Trophoblast cell (in vitro differentiated cells and primary cell): ENCODE measurements around the gene ZSWIM9.

Experiments
- DNase-seq, 2 donors: peaks; one replicate each; pipeline ENCODE4 v3.0.0-alpha.2; 2016
- H2AFZ ChIP-seq: 2 replicates; pipeline ENCODE4 v1.6.1; 2013; ENCODE audit warnings: low read length, moderate library complexity, mild to moderate bottlenecking; ENCODE audit not compliant: insufficient read depth, poor library complexity
- H2AK5ac ChIP-seq: 2 replicates; pipeline ENCODE4 v1.6.1; 2013; ENCODE audit warnings: mild to moderate bottlenecking, low read length
- H2BK120ac ChIP-seq: 2 replicates; pipeline ENCODE4 v1.6.1; 2013; ENCODE audit warnings: low read length, mild to moderate bottlenecking, moderate library complexity; ENCODE audit not compliant: insufficient read depth, poor library complexity
- H2BK12ac ChIP-seq: 2 replicates; pipeline ENCODE4 v1.6.1; 2013; ENCODE audit warnings: mild to moderate bottlenecking, low read length, moderate library complexity
- H2BK5ac ChIP-seq: 2 replicates; pipeline ENCODE4 v1.6.1; 2013; ENCODE audit warnings: low read length, low read depth, moderate library complexity, mild to moderate bottlenecking; ENCODE audit not compliant: poor library complexity
- H3K14ac ChIP-seq: 2 replicates; pipeline ENCODE4 v1.6.1; 2013; ENCODE audit warnings: mild to moderate bottlenecking, low read length
- H3K18ac ChIP-seq: 2 replicates; pipeline ENCODE4 v1.6.1; 2013; ENCODE audit warnings: mild to moderate bottlenecking, low read length
- H3K23ac ChIP-seq: 2 replicates; pipeline ENCODE4 v1.6.1; 2013; ENCODE audit warnings: low read length
- H3K27ac ChIP-seq: 2 replicates; pipeline ENCODE4 v1.5.1; 2013; ENCODE audit warnings: low read depth, mild to moderate bottlenecking, inconsistent platforms, low read length, moderate library complexity
- H3K27me3 ChIP-seq: 2 replicates; pipeline ENCODE4 v1.6.1; 2013; ENCODE audit warnings: inconsistent platforms, mild to moderate bottlenecking, low read length, moderate library complexity; ENCODE audit not compliant: insufficient read depth
- H3K36me3 ChIP-seq, 2 experiments: 1 replicate in 1 of 2; 2 replicates in 1 of 2; pipeline ENCODE4 v1.6.1; 2013; ENCODE audit warnings: low read length in 2 of 2, mild to moderate bottlenecking in 2 of 2, moderate library complexity in 1 of 2; ENCODE audit not compliant: insufficient read depth in 2 of 2, control insufficient read depth in 1 of 2
- H3K4ac ChIP-seq: 2 replicates; pipeline ENCODE4 v1.6.1; 2013; ENCODE audit warnings: low read depth, mild to moderate bottlenecking, low read length, moderate library complexity
- H3K4me1 ChIP-seq, 2 experiments: 1 replicate in 1 of 2; 2 replicates in 1 of 2; pipeline ENCODE4 v1.6.1; 2013; ENCODE audit warnings: low read length in 2 of 2, mild to moderate bottlenecking in 2 of 2, moderate library complexity in 1 of 2; ENCODE audit not compliant: insufficient read depth in 2 of 2, control insufficient read depth in 1 of 2
- H3K4me2 ChIP-seq: 2 replicates; pipeline ENCODE4 v1.6.1; 2013; ENCODE audit warnings: inconsistent platforms, mild to moderate bottlenecking, low read length, moderate library complexity
- H3K4me3 ChIP-seq: 2 replicates; pipeline ENCODE4 v1.5.1; 2013; ENCODE audit warnings: mild to moderate bottlenecking, low read depth, low read length, inconsistent platforms
- H3K79me1 ChIP-seq: one replicate; pipeline ENCODE4 v1.6.1; 2013; ENCODE audit warnings: low read length
- H3K79me2 ChIP-seq: 2 replicates; pipeline ENCODE4 v1.6.1; 2013; ENCODE audit warnings: low read length, mild to moderate bottlenecking; ENCODE audit not compliant: control insufficient read depth, insufficient read depth, poor library complexity
- H3K9ac ChIP-seq: 2 replicates; pipeline ENCODE4 v1.6.1; 2013; ENCODE audit warnings: mild to moderate bottlenecking, low read length
- H3K9me3 ChIP-seq: 2 replicates; pipeline ENCODE4 v1.6.1; 2013; ENCODE audit warnings: low read depth, mild to moderate bottlenecking, control low read depth, inconsistent platforms, low read length; ENCODE audit not compliant: insufficient read depth
- H4K12ac ChIP-seq: 2 replicates; pipeline ENCODE4 v1.6.1; 2013; ENCODE audit warnings: low read depth, mild to moderate bottlenecking, low read length, moderate library complexity
- H4K8ac ChIP-seq: 2 replicates; pipeline ENCODE4 v1.6.1; 2013; ENCODE audit warnings: low read depth, mild to moderate bottlenecking, low read length, moderate library complexity
- H4K91ac ChIP-seq: one replicate; pipeline ENCODE4 v1.6.1; 2013; ENCODE audit warnings: low read depth, mild to moderate bottlenecking, low read length, moderate library complexity
- WGBS: extraction: QIAGEN DNeasy Blood & Tissue Kit; methylation state at CpG from one replicate; pipeline ENCODE4 v1.1.7; 2013; ENCODE audit warnings: missing lambda C conversion rate; ENCODE audit not compliant: insufficient read length, insufficient coverage; ENCODE audit errors: extremely low coverage; 5-methylcytosine and 5-hydroxymethylcytosine counted together

The ZSWIM9 gene

GRCh38 chr19:48158210-48158790 is 12.2 kb upstream of the ZSWIM9 start:
- Histone ChIP-seq H4K12ac (no peak overlapping the region), H3K4ac (no peak overlapping the region), H3K36me3 (peaks cover 48 to 55% of the 10 kb centered on the region in 2 experiments), H3K9ac (no peak overlapping the region), H3K18ac (no peak overlapping the region), H2AFZ (no peak overlapping the region), H3K79me2 (no peaks in the 10 kb centered on the region), H3K4me2 (no peak overlapping the region), H2BK5ac (no peak overlapping the region), H4K8ac (no peak overlapping the region), H2BK120ac (no peak overlapping the region), H2AK5ac (no peak overlapping the region), H2BK12ac (no peak overlapping the region), H3K27me3 (no peaks in the 10 kb centered on the region), H3K9me3 (no peaks in the 10 kb centered on the region), H3K27ac (no peak overlapping the region), H3K14ac (no peak overlapping the region), H3K4me1 (no peaks in the 10 kb centered on the region), H3K4me3 (no peak overlapping the region), H4K91ac (no peak overlapping the region), H3K23ac (no peak overlapping the region), H3K79me1 (no peaks in the 10 kb centered on the region)
- no peak for DNase-seq
- WGBS: no CpG with 5 or more reads among the region's 12 CpGs

GRCh38 chr19:48168689-48169088 is 1.8 kb upstream of the ZSWIM9 start:
- no peak overlapping the region for H4K8ac ChIP-seq
- WGBS: no CpG with 5 or more reads among the region's 5 CpGs
- no peak overlapping the region for H3K14ac ChIP-seq
- H3K36me3 ChIP-seq: peaks cover 10 to 13% of the 10 kb centered on the region in 2 experiments
- peaks cover 12% of the 10 kb centered on the region for H3K79me2 ChIP-seq
- H4K12ac ChIP-seq: no peak overlapping the region
- H3K18ac ChIP-seq: no peak overlapping the region
- H3K4ac ChIP-seq: peak overlapping the region; percentile 14
- no peak overlapping the region for H3K27ac ChIP-seq
- peaks cover 1% of the 10 kb centered on the region for H3K9me3 ChIP-seq
- peaks cover 10% of the 10 kb centered on the region for H3K79me1 ChIP-seq
- no peak overlapping the region for H2BK12ac ChIP-seq
- H2BK120ac ChIP-seq: no peak overlapping the region
- no peak overlapping the region for H2AK5ac ChIP-seq
- no peak overlapping the region for H2BK5ac ChIP-seq
- H4K91ac ChIP-seq: no peak overlapping the region
- H3K27me3 ChIP-seq: no peaks in the 10 kb centered on the region
- H3K4me1 ChIP-seq: peaks cover 5 to 6% of the 10 kb centered on the region in 2 experiments
- H3K23ac ChIP-seq: no peak overlapping the region
- no peak overlapping the region for H3K9ac ChIP-seq
- no peak overlapping the region for H3K4me3 ChIP-seq
- no peak overlapping the region for H2AFZ ChIP-seq
- H3K4me2 ChIP-seq: no peak overlapping the region
- no peak for DNase-seq

DNA sequence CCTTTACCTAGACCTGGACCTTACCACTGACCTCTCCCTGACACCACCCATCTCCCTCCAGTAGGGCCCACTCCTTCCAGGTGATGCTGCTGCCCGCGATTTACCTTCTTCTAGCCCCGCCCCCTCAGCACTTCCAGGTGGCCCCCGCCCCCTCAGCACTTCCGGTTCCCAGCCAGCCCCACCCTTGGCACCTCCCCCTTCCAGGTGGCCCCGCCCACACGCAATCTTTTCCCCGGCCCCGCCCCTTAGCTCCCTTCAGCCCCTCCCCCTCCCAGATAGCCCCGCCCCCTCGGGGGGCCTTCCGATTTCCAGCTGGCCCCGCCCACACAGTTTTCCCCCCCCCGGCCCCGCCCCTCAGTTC is 922 bp upstream of the ZSWIM9 start:
- WGBS: no CpG with 5 or more reads among the region's 15 CpGs
- Histone ChIP-seq H2AFZ (peak overlapping the region; percentile 100), H3K4me1 (peaks cover 5 to 6% of the 10 kb centered on the region in 2 experiments), H3K36me3 (peaks cover 12 to 15% of the 10 kb centered on the region in 2 experiments), H4K12ac (peak overlapping the region; percentile 74), H3K23ac (no peak overlapping the region), H3K27me3 (no peaks in the 10 kb centered on the region), H3K14ac (no peak overlapping the region), H3K9me3 (peaks cover 1% of the 10 kb centered on the region), H3K4me3 (peak overlapping the region; percentile 97), H2BK12ac (no peak overlapping the region), H2BK5ac (no peak overlapping the region), H3K18ac (no peak overlapping the region), H2BK120ac (no peak overlapping the region), H4K91ac (no peak overlapping the region), H3K79me2 (peaks cover 12% of the 10 kb centered on the region), H4K8ac (peak overlapping the region; percentile 72), H3K4ac (no peak overlapping the region), H3K9ac (no peak overlapping the region), H3K4me2 (peak overlapping the region; percentile 65), H3K27ac (no peak overlapping the region), H3K79me1 (peaks cover 10% of the 10 kb centered on the region), H2AK5ac (no peak overlapping the region)
- DNase-seq: peak; percentile 65 to 82

DNA sequence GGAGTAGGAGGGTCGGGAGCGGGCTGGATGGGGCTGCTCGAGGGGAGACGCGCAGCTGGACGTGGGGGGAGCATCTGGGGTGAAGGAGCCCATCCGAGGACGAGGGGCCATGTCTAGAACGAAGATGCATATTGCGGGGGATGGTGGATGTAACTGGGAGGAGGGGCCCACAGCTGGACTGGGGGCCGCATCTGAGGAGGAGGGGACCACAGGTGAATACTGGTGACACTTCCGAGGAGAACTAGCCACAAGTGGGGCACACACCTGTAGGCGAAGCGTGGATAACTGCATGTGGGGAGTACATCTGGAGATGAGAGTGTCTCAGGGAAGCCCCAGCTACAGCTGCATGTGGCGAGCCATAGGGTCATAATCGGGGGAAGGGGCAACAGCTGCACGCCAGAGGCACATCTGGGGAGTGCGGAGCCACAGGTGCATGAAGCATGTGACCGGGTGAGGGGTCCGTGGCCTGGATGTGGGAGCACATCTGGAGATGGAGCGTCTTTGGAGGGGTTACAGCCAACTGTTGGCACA is 402 bp downstream of the ZSWIM9 start:
- no peaks in the 10 kb centered on the region for H3K27me3 ChIP-seq
- H3K36me3 ChIP-seq: peaks cover 16% of the 10 kb centered on the region in 2 experiments
- H2AK5ac ChIP-seq: peak overlapping the region; percentile 33
- peaks cover 12% of the 10 kb centered on the region for H3K79me2 ChIP-seq
- H2BK12ac ChIP-seq: no peak overlapping the region
- peak overlapping the region; percentile 87 for H3K18ac ChIP-seq
- H3K9ac ChIP-seq: peak overlapping the region; percentile 54
- H3K23ac ChIP-seq: no peak overlapping the region
- peak overlapping the region; percentile 90 for H4K12ac ChIP-seq
- WGBS: no CpG with 5 or more reads among the region's 21 CpGs
- H2AFZ ChIP-seq: peak overlapping the region; percentile 87
- peaks cover 5 to 6% of the 10 kb centered on the region in 2 experiments for H3K4me1 ChIP-seq
- peaks cover 10% of the 10 kb centered on the region for H3K79me1 ChIP-seq
- peak overlapping the region; percentile 85 for H4K91ac ChIP-seq
- H3K27ac ChIP-seq: no peak overlapping the region
- peak overlapping the region; percentile 83 for H3K4ac ChIP-seq
- H2BK120ac ChIP-seq: peak overlapping the region; percentile 55
- H3K9me3 ChIP-seq: peaks cover 1% of the 10 kb centered on the region
- DNase-seq: no peak
- peak overlapping the region; percentile 73 for H3K4me2 ChIP-seq
- peak overlapping the region; percentile 97 for H3K4me3 ChIP-seq
- peak overlapping the region; percentile 91 for H3K14ac ChIP-seq
- H2BK5ac ChIP-seq: peak overlapping the region; percentile 16
- peak overlapping the region; percentile 92 for H4K8ac ChIP-seq
